ENCODE measurements around the gene HCN1. TPM values are rescaled to one million over a fixed set of nuclear protein-coding genes. Genes with fewer than 3 reads are reported as not detected.
"Not testable (repeated sequence)": the region's sequence is repeated elsewhere in the genome, so short reads cannot be mapped to it uniquely, and the experiment has no call there.

The HCN1 gene
- polyA plus RNA-seq, 1 experiment = not detected

DNA sequence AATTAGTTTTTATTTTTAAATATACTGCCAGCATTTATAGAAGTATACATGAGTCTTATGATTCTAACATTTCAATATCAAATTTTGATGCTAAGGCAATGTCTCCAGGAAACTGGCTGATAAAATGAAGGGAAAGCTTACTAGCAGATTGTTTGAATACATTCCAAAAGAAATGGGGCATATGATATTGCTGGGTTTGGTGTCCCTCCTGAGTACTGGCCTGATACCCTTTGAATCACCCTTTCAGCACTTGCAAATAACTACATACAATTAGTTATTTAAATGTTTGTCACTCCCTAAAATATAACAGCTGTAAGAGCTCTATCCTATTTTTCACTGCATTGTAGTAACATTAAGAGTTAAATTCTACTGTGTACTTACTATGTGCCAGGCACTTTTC, 360.8 kb downstream of the HCN1 start:
- TF ChIP-seq, protein P1, sequence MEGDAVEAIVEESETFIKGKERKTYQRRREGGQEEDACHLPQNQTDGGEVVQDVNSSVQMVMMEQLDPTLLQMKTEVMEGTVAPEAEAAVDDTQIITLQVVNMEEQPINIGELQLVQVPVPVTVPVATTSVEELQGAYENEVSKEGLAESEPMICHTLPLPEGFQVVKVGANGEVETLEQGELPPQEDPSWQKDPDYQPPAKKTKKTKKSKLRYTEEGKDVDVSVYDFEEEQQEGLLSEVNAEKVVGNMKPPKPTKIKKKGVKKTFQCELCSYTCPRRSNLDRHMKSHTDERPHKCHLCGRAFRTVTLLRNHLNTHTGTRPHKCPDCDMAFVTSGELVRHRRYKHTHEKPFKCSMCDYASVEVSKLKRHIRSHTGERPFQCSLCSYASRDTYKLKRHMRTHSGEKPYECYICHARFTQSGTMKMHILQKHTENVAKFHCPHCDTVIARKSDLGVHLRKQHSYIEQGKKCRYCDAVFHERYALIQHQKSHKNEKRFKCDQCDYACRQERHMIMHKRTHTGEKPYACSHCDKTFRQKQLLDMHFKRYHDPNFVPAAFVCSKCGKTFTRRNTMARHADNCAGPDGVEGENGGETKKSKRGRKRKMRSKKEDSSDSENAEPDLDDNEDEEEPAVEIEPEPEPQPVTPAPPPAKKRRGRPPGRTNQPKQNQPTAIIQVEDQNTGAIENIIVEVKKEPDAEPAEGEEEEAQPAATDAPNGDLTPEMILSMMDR (IDR thresholded peaks at IDR 0.05; ENCODE audit: insufficient read depth, low read depth, low read length) = no peak
- Histone ChIP-seq H3K27me3 (ENCODE audit: control insufficient read depth, insufficient read depth, low read length) (no peaks in the 10 kb centered on the region), H3K36me3 (ENCODE audit: control insufficient read depth, insufficient read depth, low read length) (no peaks in the 10 kb centered on the region), H3K4me3 (ENCODE audit: low read depth, low read length) (no peak overlapping the region)
- no peak for DNase-seq (ENCODE audit: low read depth)
- POLR2A ChIA-PET = no interaction called here
- CTCF ChIA-PET = no interaction called here

GRCh38 chr5:45334939-45335338, 361.2 kb downstream of the HCN1 start:
- POLR2A ChIA-PET = no interaction called here

GRCh38 chr5:45312627-45313026, 383.6 kb downstream of the HCN1 start:
- POLR2A ChIA-PET; H3K27me3 ChIP-seq (ENCODE audit: control insufficient read depth, insufficient read depth, low read length); H3K4me3 ChIP-seq (ENCODE audit: low read depth, low read length); CTCF ChIA-PET; DNase-seq (ENCODE audit: low read depth); H3K36me3 ChIP-seq (ENCODE audit: control insufficient read depth, insufficient read depth, low read length): not testable (repeated sequence)

More at GRCh38 chr5:45334939-45335338, 361.2 kb downstream of the HCN1 start:
- Histone ChIP-seq H3K27me3 (ENCODE audit: control insufficient read depth, insufficient read depth, low read length) (no peaks in the 10 kb centered on the region), H3K36me3 (ENCODE audit: control insufficient read depth, insufficient read depth, low read length) (no peaks in the 10 kb centered on the region), H3K4me3 (ENCODE audit: low read depth, low read length) (no peak overlapping the region)
- CTCF ChIA-PET = no interaction called here
- TF ChIP-seq, protein P1 (IDR thresholded peaks at IDR 0.05; ENCODE audit: insufficient read depth, low read depth, low read length) = no peak
- DNase-seq (ENCODE audit: low read depth) = no peak

DNA sequence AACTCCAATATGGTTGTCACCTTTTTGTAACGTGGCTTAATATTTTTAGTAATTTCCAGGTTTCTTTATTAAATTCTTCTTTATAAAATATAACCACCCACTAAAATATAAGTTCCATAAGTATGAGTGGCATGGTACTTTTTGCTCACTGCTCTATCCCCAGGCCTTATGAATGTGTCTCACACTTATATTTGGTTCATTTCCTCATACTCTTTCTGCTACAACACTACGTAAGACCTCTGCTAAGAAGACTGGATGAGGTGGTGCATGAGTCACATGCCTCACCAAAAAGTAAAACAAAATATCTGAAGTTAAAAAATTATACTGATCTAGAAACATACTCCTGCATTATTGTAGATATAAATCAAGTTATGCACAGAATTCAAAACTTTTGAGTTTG, 400.9 kb downstream of the HCN1 start:
- TF ChIP-seq, protein P1 (IDR thresholded peaks at IDR 0.05; ENCODE audit: insufficient read depth, low read depth, low read length) = no peak
- H3K27me3 ChIP-seq (ENCODE audit: control insufficient read depth, insufficient read depth, low read length) = no peaks in the 10 kb centered on the region
- no peak overlapping the region for H3K4me3 ChIP-seq (ENCODE audit: low read depth, low read length)
- POLR2A ChIA-PET = no interaction called here
- CTCF ChIA-PET = no interaction called here
- H3K36me3 ChIP-seq (ENCODE audit: control insufficient read depth, insufficient read depth, low read length) = no peaks in the 10 kb centered on the region
- DNase-seq (ENCODE audit: low read depth) = no peak

DNA sequence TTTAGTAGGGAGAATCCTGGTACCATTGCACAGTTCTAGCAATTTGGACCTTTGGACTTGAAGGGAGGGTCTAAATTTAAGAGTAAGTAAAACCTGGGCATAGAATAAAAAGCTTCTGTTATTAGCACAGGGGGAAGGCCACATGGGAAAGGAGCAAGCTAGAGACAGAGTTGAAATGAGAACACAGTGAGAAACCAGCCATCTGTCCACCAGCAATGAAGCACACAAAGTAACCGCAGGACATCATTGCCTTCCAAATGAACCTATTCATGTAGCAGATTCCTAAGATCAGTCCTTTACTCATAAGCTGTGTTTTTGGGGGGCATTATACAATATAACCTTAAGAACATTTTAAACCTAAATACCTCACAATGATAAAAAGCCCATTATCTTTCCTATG, 407.4 kb downstream of the HCN1 start:
- POLR2A ChIA-PET = no interaction called here
- H3K27me3 ChIP-seq (ENCODE audit: control insufficient read depth, insufficient read depth, low read length) = no peaks in the 10 kb centered on the region
- no peaks in the 10 kb centered on the region for H3K36me3 ChIP-seq (ENCODE audit: control insufficient read depth, insufficient read depth, low read length)
- CTCF ChIA-PET = no interaction called here
- TF ChIP-seq, protein P1 (IDR thresholded peaks at IDR 0.05; ENCODE audit: insufficient read depth, low read depth, low read length) = no peak
- H3K4me3 ChIP-seq (ENCODE audit: low read depth, low read length) = no peak overlapping the region
- DNase-seq (ENCODE audit: low read depth) = no peak

DNA sequence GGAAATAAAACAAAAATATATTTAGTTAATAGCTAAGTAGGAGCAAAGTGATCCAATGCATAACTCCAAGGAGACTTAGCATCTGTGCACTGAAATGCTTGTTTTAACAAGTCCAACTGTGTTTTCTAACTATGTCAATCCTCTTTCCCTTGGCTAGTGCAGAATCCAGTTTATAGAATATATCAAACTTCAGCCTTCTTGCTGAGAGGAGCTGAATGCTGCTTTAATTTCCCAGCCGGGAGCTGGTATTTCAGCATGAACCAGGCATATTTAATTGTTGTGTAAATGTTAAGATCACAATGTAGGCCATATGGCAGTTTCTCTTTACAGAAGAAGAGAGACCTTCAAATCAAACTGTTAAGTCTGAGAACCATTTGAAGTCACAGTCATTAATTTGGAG, 411.7 kb downstream of the HCN1 start:
- DNase-seq (ENCODE audit: low read depth) = no peak
- H3K36me3 ChIP-seq (ENCODE audit: control insufficient read depth, insufficient read depth, low read length) = no peaks in the 10 kb centered on the region
- TF ChIP-seq, protein P1 (IDR thresholded peaks at IDR 0.05; ENCODE audit: insufficient read depth, low read depth, low read length) = no peak
- H3K27me3 ChIP-seq (ENCODE audit: control insufficient read depth, insufficient read depth, low read length) = no peaks in the 10 kb centered on the region
- ChIA-PET CTCF (interaction anchor here (0.8 kb wide), 1 partner anchor 502 kb away, joined by 3 read pairs; no protein-coding TSS in a partner anchor), POLR2A (no interaction called here)
- no peak overlapping the region for H3K4me3 ChIP-seq (ENCODE audit: low read depth, low read length)
